Measurements from ENCODE around the gene HNF1A. TPM values are rescaled to one million over a fixed set of nuclear protein-coding genes. Genes with fewer than 3 reads are reported as not detected.

HNF1A gene
- total and polyA plus RNA-seq, 7 donors = under 0.01 to 13.2 (median 6.1) TPM; not detected in 1

- peaks cover 11 to 68% (median 23%) of the 10 kb centered on the region in 4 donors for H3K36me3 ChIP-seq
- no peak overlapping the region for H3K27ac ChIP-seq
- H3K9me3 ChIP-seq = no peaks in the 10 kb centered on the region
- H3K27me3 ChIP-seq = peaks cover 0 to 10% (median 0%) of the 10 kb centered on the region in 3 donors
- DNase-seq = no peak
- H3K4me1 ChIP-seq = no peaks in the 10 kb centered on the region
- intact Hi-C loops (cut with DNase I) = no loop called here
- 25 to 84% methylated on average over 4 of the region's 4 CpGs for WGBS, 2 donors
- no peak overlapping the region for H3K4me3 ChIP-seq
- no peak for TF ChIP-seq EP300 (IDR thresholded peaks at IDR 0.05)
- TF ChIP-seq POLR2AphosphoS5 (IDR thresholded peaks at IDR 0.05) = no peak
- no peak for TF ChIP-seq POLR2A (IDR thresholded peaks at IDR 0.05)
- TF ChIP-seq CTCF (IDR thresholded peaks at IDR 0.05) = peak in 1 of 4 experiments; percentile 17
Measured at GRCh38 chr12:121003650-121004049, 25.3 kb downstream of the HNF1A start.

- WGBS, 2 donors = 78 to 89% methylated on average over 16 of the region's 16 CpGs
- TF ChIP-seq POLR2AphosphoS5 (IDR thresholded peaks at IDR 0.05) = no peak
- no peak for TF ChIP-seq EP300 (IDR thresholded peaks at IDR 0.05)
- TF ChIP-seq POLR2A (IDR thresholded peaks at IDR 0.05) = no peak
- TF ChIP-seq CTCF (IDR thresholded peaks at IDR 0.05) = no peak
Measured at GRCh38 chr12:121004253-121004815, 26.0 kb downstream of the HNF1A start.

GRCh38 chr12:121005346-121005815 lies 27.0 kb downstream of the HNF1A start:
- H3K4me1 ChIP-seq = no peaks in the 10 kb centered on the region
- DNase-seq = no peak
- no peak overlapping the region for H3K27ac ChIP-seq
- H3K36me3 ChIP-seq = peaks cover 18 to 85% (median 29%) of the 10 kb centered on the region in 4 donors
- no peaks in the 10 kb centered on the region for H3K27me3 ChIP-seq
- peak in 2 of 4 experiments; percentile 8 to 30 for TF ChIP-seq CTCF (IDR thresholded peaks at IDR 0.05)
- no peak for TF ChIP-seq EP300 (IDR thresholded peaks at IDR 0.05)
- TF ChIP-seq POLR2AphosphoS5 (IDR thresholded peaks at IDR 0.05) = no peak
- no peak overlapping the region for H3K4me3 ChIP-seq
- intact Hi-C loops (cut with DNase I) = no loop called here
- H3K9me3 ChIP-seq = no peaks in the 10 kb centered on the region
- 35 to 60% methylated on average over 9 of the region's 9 CpGs for WGBS, 2 donors

More at GRCh38 chr12:121004253-121004815, 26.0 kb downstream of the HNF1A start:
- Histone ChIP-seq H3K4me3 (no peak overlapping the region), H3K4me1 (no peaks in the 10 kb centered on the region), H3K27ac (no peak overlapping the region), H3K9me3 (no peaks in the 10 kb centered on the region), H3K27me3 (peaks cover 0 to 3% (median 0%) of the 10 kb centered on the region in 3 donors), H3K36me3 (peaks cover 11 to 74% (median 23%) of the 10 kb centered on the region in 4 donors)
- no peak for DNase-seq
- intact Hi-C loops (cut with DNase I) = no loop called here

GRCh38 chr12:121008347-121009098 lies 30.2 kb downstream of the HNF1A start:
- no peak overlapping the region for H3K27ac ChIP-seq
- H3K27me3 ChIP-seq = no peaks in the 10 kb centered on the region
- TF ChIP-seq CTCF (IDR thresholded peaks at IDR 0.05) = no peak
- TF ChIP-seq POLR2A (IDR thresholded peaks at IDR 0.05) = no peak
- no peak for TF ChIP-seq EP300 (IDR thresholded peaks at IDR 0.05)
- TF ChIP-seq POLR2AphosphoS5 (IDR thresholded peaks at IDR 0.05) = no peak
- no peaks in the 10 kb centered on the region for H3K9me3 ChIP-seq
- intact Hi-C loops (cut with DNase I) = no loop called here
- no peak overlapping the region for H3K4me3 ChIP-seq
- WGBS, 2 donors = 95 to 97% methylated on average over 8 of the region's 8 CpGs
- DNase-seq = no peak
- peaks cover 19 to 79% (median 31%) of the 10 kb centered on the region in 4 donors for H3K36me3 ChIP-seq
- H3K4me1 ChIP-seq = no peaks in the 10 kb centered on the region
